Measurements from ENCODE around the gene BEX3. TPM values are rescaled to one million over a fixed set of nuclear protein-coding genes. Genes with fewer than 3 reads are reported as not detected.

The BEX3 gene
- total RNA-seq (2021) (263 to 292 TPM (median 277 TPM) in 3 replicates), Bru-seq, nascent RNA (percentile 97 among the genes with signal in this experiment)
- long read RNA-seq, experiment 1, transcript BEX3-204 (3 exons, 913 nt), result minor isoform, 79 of 429 reads
- long read RNA-seq, experiment 1, transcript BEX3-201 (3 exons, 921 nt), result major isoform, 314 of 429 reads
- long read RNA-seq, experiment 1, transcript BEX3-202 (2 exons, 753 nt), result minor isoform, 8 of 429 reads
- long read RNA-seq, experiment 1, partial matches to known transcripts, result 3 of 429 reads
- long read RNA-seq, experiment 1, other reads (novel, unspliced or antisense), result 23 of 429 reads
- long read RNA-seq, experiment 2, transcript BEX3-202 (2 exons, 753 nt), result minor isoform, 32 of 540 reads
- long read RNA-seq, experiment 2, transcript BEX3-204 (3 exons, 913 nt), result minor isoform, 34 of 540 reads
- long read RNA-seq, experiment 2, transcript BEX3-201 (3 exons, 921 nt), result major isoform, 388 of 540 reads
- long read RNA-seq, experiment 2, partial matches to known transcripts, result 6 of 540 reads
- long read RNA-seq, experiment 2, other reads (novel, unspliced or antisense), result 79 of 540 reads
- long read RNA-seq, experiment 3, transcript BEX3-201 (3 exons, 921 nt), result major isoform, 120 of 223 reads
- long read RNA-seq, experiment 3, transcript BEX3-204 (3 exons, 913 nt), result minor isoform, 90 of 223 reads
- long read RNA-seq, experiment 3, partial matches to known transcripts, result 3 of 223 reads
- long read RNA-seq, experiment 3, other reads (novel, unspliced or antisense), result 5 of 223 reads

- ChIA-PET CTCF (no interaction called here), POLR2A (interaction anchor here (0.6 to 2.3 kb wide), 6 partner anchors 20 to 161 kb away, joined by 3 to 25 read pairs (median 4); partner anchors contain the start of genes BEX4, TCEAL8 and TCEAL9)
- Mint-ChIP-seq H3K4me1 (peaks cover 12% of the 10 kb centered on the region), H3K4me3 (peak within 1 kb of the TSS; percentile 76), H3K9me3 (no peaks in the 10 kb centered on the region), H3K36me3 (peaks cover 21% of the 10 kb centered on the region), H3K27ac (peak within 1 kb of the TSS; percentile 97), H3K27me3 (ENCODE audit: low read depth) (no peaks in the 10 kb centered on the region)
- ATAC-seq, result peak; percentile 90
- DNase-seq (ENCODE audit: low spot score), result peak; percentile 68
- no peak for TF ChIP-seq ZNF512 (CRISPR knock-in tag; IDR thresholded peaks at IDR 0.05; ENCODE audit: borderline replicate concordance)
- TF ChIP-seq, protein P1, sequence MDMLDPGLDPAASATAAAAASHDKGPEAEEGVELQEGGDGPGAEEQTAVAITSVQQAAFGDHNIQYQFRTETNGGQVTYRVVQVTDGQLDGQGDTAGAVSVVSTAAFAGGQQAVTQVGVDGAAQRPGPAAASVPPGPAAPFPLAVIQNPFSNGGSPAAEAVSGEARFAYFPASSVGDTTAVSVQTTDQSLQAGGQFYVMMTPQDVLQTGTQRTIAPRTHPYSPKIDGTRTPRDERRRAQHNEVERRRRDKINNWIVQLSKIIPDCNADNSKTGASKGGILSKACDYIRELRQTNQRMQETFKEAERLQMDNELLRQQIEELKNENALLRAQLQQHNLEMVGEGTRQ (CRISPR knock-in tag; IDR thresholded peaks at IDR 0.05), result peak; percentile 97
- TF ChIP-seq, protein P2, sequence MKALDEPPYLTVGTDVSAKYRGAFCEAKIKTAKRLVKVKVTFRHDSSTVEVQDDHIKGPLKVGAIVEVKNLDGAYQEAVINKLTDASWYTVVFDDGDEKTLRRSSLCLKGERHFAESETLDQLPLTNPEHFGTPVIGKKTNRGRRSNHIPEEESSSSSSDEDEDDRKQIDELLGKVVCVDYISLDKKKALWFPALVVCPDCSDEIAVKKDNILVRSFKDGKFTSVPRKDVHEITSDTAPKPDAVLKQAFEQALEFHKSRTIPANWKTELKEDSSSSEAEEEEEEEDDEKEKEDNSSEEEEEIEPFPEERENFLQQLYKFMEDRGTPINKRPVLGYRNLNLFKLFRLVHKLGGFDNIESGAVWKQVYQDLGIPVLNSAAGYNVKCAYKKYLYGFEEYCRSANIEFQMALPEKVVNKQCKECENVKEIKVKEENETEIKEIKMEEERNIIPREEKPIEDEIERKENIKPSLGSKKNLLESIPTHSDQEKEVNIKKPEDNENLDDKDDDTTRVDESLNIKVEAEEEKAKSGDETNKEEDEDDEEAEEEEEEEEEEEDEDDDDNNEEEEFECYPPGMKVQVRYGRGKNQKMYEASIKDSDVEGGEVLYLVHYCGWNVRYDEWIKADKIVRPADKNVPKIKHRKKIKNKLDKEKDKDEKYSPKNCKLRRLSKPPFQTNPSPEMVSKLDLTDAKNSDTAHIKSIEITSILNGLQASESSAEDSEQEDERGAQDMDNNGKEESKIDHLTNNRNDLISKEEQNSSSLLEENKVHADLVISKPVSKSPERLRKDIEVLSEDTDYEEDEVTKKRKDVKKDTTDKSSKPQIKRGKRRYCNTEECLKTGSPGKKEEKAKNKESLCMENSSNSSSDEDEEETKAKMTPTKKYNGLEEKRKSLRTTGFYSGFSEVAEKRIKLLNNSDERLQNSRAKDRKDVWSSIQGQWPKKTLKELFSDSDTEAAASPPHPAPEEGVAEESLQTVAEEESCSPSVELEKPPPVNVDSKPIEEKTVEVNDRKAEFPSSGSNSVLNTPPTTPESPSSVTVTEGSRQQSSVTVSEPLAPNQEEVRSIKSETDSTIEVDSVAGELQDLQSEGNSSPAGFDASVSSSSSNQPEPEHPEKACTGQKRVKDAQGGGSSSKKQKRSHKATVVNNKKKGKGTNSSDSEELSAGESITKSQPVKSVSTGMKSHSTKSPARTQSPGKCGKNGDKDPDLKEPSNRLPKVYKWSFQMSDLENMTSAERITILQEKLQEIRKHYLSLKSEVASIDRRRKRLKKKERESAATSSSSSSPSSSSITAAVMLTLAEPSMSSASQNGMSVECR (CRISPR knock-in tag; IDR thresholded peaks at IDR 0.05; ENCODE audit: borderline replicate concordance), result peak; percentile 73; the same call in 1 of the 2 replicates
- TF ChIP-seq, protein P3, sequence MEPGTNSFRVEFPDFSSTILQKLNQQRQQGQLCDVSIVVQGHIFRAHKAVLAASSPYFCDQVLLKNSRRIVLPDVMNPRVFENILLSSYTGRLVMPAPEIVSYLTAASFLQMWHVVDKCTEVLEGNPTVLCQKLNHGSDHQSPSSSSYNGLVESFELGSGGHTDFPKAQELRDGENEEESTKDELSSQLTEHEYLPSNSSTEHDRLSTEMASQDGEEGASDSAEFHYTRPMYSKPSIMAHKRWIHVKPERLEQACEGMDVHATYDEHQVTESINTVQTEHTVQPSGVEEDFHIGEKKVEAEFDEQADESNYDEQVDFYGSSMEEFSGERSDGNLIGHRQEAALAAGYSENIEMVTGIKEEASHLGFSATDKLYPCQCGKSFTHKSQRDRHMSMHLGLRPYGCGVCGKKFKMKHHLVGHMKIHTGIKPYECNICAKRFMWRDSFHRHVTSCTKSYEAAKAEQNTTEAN (CRISPR knock-in tag; IDR thresholded peaks at IDR 0.05), result no peak
- 0 out of 2 replicates have a peak, but pooled peaks have one; percentile 23 for TF ChIP-seq TEAD1 (CRISPR knock-in tag; IDR thresholded peaks at IDR 0.05)
- TF ChIP-seq, protein P4, sequence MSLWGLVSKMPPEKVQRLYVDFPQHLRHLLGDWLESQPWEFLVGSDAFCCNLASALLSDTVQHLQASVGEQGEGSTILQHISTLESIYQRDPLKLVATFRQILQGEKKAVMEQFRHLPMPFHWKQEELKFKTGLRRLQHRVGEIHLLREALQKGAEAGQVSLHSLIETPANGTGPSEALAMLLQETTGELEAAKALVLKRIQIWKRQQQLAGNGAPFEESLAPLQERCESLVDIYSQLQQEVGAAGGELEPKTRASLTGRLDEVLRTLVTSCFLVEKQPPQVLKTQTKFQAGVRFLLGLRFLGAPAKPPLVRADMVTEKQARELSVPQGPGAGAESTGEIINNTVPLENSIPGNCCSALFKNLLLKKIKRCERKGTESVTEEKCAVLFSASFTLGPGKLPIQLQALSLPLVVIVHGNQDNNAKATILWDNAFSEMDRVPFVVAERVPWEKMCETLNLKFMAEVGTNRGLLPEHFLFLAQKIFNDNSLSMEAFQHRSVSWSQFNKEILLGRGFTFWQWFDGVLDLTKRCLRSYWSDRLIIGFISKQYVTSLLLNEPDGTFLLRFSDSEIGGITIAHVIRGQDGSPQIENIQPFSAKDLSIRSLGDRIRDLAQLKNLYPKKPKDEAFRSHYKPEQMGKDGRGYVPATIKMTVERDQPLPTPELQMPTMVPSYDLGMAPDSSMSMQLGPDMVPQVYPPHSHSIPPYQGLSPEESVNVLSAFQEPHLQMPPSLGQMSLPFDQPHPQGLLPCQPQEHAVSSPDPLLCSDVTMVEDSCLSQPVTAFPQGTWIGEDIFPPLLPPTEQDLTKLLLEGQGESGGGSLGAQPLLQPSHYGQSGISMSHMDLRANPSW (CRISPR knock-in tag; conservative IDR thresholded peaks at IDR 0.05; ENCODE audit: low read depth), result no peak
- TF ChIP-seq CREB1 (CRISPR knock-in tag; IDR thresholded peaks at IDR 0.05), result no peak
- TF ChIP-seq FOXP1 (CRISPR knock-in tag; IDR thresholded peaks at IDR 0.05; ENCODE audit: borderline replicate concordance), result peak; percentile 50; the same call in 1 of the 2 replicates
- TF ChIP-seq, protein P5, sequence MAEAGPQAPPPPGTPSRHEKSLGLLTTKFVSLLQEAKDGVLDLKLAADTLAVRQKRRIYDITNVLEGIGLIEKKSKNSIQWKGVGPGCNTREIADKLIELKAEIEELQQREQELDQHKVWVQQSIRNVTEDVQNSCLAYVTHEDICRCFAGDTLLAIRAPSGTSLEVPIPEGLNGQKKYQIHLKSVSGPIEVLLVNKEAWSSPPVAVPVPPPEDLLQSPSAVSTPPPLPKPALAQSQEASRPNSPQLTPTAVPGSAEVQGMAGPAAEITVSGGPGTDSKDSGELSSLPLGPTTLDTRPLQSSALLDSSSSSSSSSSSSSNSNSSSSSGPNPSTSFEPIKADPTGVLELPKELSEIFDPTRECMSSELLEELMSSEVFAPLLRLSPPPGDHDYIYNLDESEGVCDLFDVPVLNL (CRISPR knock-in tag; IDR thresholded peaks at IDR 0.05; ENCODE audit: borderline replicate concordance, low read depth), result no peak
- 0 out of 2 replicates have a peak, but pooled peaks have one; percentile 58 for TF ChIP-seq FOXK1 (CRISPR knock-in tag; IDR thresholded peaks at IDR 0.05)
- TF ChIP-seq, protein P6, sequence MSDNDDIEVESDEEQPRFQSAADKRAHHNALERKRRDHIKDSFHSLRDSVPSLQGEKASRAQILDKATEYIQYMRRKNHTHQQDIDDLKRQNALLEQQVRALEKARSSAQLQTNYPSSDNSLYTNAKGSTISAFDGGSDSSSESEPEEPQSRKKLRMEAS (CRISPR knock-in tag; IDR thresholded peaks at IDR 0.05), result peak; percentile 74
- TF ChIP-seq ZNF121 (CRISPR knock-in tag; IDR thresholded peaks at IDR 0.05), result peak; percentile 63; the same call in 1 of the 2 replicates
- peak; percentile 97 for TF ChIP-seq USF1 (CRISPR knock-in tag; IDR thresholded peaks at IDR 0.05)
These were observed at the start of gene BEX3 for GRCh38 chrX:103376118-103376978. BEX3 (plus strand) TSS chrX:103376538; CDS start chrX:103377522, 984 bp downstream.

All from WTC11 (cell line).